K562 (cell line): ENCODE measurements around the gene TSSK2. TPM values are rescaled to one million over a fixed set of nuclear protein-coding genes. Genes with fewer than 3 reads are reported as not detected.

ENCODE experiments used
- CHCHD3 ChIP-seq: fragments of 250-450 bp; sonication (Bioruptor Pico); IDR thresholded peaks from 2 replicates; pipeline ENCODE4 v2.1.2; 2022; ENCODE audit warnings: mild to moderate bottlenecking
- CTBP1 ChIP-seq: fragments of 450-650 bp; IDR thresholded peaks from 2 replicates; pipeline ENCODE4 v1.6.1; 2016; ENCODE audit warnings: borderline replicate concordance
- KAT2B ChIP-seq: IDR thresholded peaks from one replicate; pipeline ENCODE4 v1.6.1; 2012; ENCODE audit warnings: low read depth, mild to moderate bottlenecking, control low read depth, inconsistent platforms, low read length, moderate library complexity
- KLF13 ChIP-seq: fragments of 450-650 bp; IDR thresholded peaks from 2 replicates; pipeline ENCODE4 v1.6.1; 2016; ENCODE audit warnings: missing genetic modification characterization, low read depth, mild to moderate bottlenecking, missing compliant biosample characterization, moderate library complexity, borderline replicate concordance
- LEF1 ChIP-seq: fragments of 450-650 bp; IDR thresholded peaks from 2 replicates; pipeline ENCODE4 v1.6.1; 2016; ENCODE audit warnings: mild to moderate bottlenecking
- PHB2 ChIP-seq: fragments of 450-650 bp; IDR thresholded peaks from 2 replicates; pipeline ENCODE4 v1.6.1; 2017; ENCODE audit warnings: low read depth
- SIN3A ChIP-seq, 2 experiments: fragments of 150-350 bp in 1 of 2; IDR thresholded peaks; 2 replicates each; pipeline ENCODE4 v1.6.1; 2011 to 2016; ENCODE audit warnings: borderline replicate concordance in 2 of 2, low read depth in 2 of 2, low read length in 2 of 2, mild to moderate bottlenecking in 2 of 2, moderate library complexity in 2 of 2; ENCODE audit not compliant: control insufficient read depth in 1 of 2
- TAF15 ChIP-seq: fragments of 200-400 bp; formaldehyde crosslinking; IDR thresholded peaks from 2 replicates; pipeline ENCODE4 v1.6.1; 2017; ENCODE audit warnings: mild to moderate bottlenecking, low read depth, low read length, moderate library complexity
- polyA plus RNA-seq, 8 experiments: library from polyadenylated mRNA; depleted of rRNA in 4 of 8; stranded (reverse) in 5 of 8; unstranded in 3 of 8; fragments of >200 nt; fragmentation: Nextera tagmentation in 2 of 8; fragmentation: Illumina TruSeq in 1 of 8; extraction: Ambion mirVana in 2 of 8; extraction: Trizol in 1 of 8; gene quantifications; 2 replicates each; pipeline versions ENCODE4 v1.2.1 to v1.2.3, GENCODE V29; 2011 to 2014; ENCODE audit warnings: inconsistent platforms in 1 of 8, missing spikeins in 1 of 8
- total RNA-seq, 7 experiments: library from RNA; depleted of rRNA in 6 of 7; stranded (reverse); fragments of >200 nt in 6 of 7; fragmentation: Illumina TruSeq in 2 of 7; extraction: Trizol in 2 of 7; gene quantifications; 2 replicates each; pipeline versions ENCODE4 v1.2.1 to v1.2.3, GENCODE V29; 2011 to 2021; ENCODE audit warnings: low replicate concordance in 1 of 7
- TF ChIP-seq, protein P1 (sequence below): fragments of 200-600 bp; sonication (generic); IDR thresholded peaks from one replicate; pipeline ENCODE4 v1.6.1; 2012; ENCODE audit warnings: mild to moderate bottlenecking, low read depth, low read length, inconsistent platforms
- TF ChIP-seq, protein P2 (sequence below): fragments of 450-650 bp; IDR thresholded peaks from 2 replicates; pipeline ENCODE4 v1.6.1; 2014; ENCODE audit warnings: low read depth, mild to moderate bottlenecking, moderate library complexity, borderline replicate concordance
- TF ChIP-seq, protein P3 (sequence below): sonication (generic); formaldehyde crosslinking; IDR thresholded peaks from 2 replicates; pipeline ENCODE4 v1.8.1; 2023; ENCODE audit warnings: mild to moderate bottlenecking, missing genetic modification reagents

TSSK2 gene
- total and polyA plus RNA-seq, 9 of the 15 experiments (the other 6 are each of a cell fraction or from before 2014, with no cell fraction given), result 0.04 TPM; not detected in 8

DNA sequence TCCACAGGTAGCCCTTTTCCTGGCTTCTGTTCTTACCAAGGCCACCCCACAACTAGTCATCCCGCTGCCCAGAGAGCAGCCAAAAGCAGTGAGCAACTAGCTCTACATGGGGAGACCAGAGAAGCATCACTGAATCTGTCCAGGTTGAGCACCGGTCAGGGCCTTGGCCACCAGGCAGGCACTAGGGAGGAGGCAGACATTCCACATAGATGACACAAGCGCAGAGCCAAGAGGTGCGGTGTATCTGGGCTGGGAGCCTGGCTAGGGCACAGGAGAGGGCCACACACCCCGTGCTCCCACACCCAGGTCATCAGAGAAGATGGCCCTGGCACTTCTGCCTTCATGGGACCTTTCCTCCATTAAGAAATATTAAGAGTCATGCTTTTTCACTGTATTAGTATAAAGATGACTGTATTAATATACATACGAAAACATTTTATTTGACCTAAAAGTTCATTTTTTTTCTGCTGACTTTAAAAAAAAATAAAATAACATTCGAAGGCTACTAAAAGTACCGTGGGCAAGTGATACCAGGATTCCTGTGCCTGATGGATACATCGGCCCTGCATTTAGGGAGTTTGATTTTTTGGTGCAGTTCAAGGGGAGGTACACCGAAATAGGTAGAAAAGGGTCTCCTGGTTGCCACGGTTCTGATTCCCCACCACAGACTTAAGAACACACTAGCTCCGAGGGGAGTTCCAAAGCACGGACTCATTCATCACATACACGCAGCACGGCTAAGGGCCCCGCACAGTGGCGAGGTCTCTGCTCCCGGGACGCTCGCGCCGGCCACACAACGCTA lies 10.1 kb upstream of the TSSK2 start (continued):
- TF ChIP-seq, protein P1, sequence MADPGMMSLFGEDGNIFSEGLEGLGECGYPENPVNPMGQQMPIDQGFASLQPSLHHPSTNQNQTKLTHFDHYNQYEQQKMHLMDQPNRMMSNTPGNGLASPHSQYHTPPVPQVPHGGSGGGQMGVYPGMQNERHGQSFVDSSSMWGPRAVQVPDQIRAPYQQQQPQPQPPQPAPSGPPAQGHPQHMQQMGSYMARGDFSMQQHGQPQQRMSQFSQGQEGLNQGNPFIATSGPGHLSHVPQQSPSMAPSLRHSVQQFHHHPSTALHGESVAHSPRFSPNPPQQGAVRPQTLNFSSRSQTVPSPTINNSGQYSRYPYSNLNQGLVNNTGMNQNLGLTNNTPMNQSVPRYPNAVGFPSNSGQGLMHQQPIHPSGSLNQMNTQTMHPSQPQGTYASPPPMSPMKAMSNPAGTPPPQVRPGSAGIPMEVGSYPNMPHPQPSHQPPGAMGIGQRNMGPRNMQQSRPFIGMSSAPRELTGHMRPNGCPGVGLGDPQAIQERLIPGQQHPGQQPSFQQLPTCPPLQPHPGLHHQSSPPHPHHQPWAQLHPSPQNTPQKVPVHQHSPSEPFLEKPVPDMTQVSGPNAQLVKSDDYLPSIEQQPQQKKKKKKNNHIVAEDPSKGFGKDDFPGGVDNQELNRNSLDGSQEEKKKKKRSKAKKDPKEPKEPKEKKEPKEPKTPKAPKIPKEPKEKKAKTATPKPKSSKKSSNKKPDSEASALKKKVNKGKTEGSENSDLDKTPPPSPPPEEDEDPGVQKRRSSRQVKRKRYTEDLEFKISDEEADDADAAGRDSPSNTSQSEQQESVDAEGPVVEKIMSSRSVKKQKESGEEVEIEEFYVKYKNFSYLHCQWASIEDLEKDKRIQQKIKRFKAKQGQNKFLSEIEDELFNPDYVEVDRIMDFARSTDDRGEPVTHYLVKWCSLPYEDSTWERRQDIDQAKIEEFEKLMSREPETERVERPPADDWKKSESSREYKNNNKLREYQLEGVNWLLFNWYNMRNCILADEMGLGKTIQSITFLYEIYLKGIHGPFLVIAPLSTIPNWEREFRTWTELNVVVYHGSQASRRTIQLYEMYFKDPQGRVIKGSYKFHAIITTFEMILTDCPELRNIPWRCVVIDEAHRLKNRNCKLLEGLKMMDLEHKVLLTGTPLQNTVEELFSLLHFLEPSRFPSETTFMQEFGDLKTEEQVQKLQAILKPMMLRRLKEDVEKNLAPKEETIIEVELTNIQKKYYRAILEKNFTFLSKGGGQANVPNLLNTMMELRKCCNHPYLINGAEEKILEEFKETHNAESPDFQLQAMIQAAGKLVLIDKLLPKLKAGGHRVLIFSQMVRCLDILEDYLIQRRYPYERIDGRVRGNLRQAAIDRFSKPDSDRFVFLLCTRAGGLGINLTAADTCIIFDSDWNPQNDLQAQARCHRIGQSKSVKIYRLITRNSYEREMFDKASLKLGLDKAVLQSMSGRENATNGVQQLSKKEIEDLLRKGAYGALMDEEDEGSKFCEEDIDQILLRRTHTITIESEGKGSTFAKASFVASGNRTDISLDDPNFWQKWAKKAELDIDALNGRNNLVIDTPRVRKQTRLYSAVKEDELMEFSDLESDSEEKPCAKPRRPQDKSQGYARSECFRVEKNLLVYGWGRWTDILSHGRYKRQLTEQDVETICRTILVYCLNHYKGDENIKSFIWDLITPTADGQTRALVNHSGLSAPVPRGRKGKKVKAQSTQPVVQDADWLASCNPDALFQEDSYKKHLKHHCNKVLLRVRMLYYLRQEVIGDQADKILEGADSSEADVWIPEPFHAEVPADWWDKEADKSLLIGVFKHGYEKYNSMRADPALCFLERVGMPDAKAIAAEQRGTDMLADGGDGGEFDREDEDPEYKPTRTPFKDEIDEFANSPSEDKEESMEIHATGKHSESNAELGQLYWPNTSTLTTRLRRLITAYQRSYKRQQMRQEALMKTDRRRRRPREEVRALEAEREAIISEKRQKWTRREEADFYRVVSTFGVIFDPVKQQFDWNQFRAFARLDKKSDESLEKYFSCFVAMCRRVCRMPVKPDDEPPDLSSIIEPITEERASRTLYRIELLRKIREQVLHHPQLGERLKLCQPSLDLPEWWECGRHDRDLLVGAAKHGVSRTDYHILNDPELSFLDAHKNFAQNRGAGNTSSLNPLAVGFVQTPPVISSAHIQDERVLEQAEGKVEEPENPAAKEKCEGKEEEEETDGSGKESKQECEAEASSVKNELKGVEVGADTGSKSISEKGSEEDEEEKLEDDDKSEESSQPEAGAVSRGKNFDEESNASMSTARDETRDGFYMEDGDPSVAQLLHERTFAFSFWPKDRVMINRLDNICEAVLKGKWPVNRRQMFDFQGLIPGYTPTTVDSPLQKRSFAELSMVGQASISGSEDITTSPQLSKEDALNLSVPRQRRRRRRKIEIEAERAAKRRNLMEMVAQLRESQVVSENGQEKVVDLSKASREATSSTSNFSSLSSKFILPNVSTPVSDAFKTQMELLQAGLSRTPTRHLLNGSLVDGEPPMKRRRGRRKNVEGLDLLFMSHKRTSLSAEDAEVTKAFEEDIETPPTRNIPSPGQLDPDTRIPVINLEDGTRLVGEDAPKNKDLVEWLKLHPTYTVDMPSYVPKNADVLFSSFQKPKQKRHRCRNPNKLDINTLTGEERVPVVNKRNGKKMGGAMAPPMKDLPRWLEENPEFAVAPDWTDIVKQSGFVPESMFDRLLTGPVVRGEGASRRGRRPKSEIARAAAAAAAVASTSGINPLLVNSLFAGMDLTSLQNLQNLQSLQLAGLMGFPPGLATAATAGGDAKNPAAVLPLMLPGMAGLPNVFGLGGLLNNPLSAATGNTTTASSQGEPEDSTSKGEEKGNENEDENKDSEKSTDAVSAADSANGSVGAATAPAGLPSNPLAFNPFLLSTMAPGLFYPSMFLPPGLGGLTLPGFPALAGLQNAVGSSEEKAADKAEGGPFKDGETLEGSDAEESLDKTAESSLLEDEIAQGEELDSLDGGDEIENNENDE, result no peak
- no peak for TF ChIP-seq KAT2B
- TF ChIP-seq TAF15, result no peak
- TF ChIP-seq, protein P2, sequence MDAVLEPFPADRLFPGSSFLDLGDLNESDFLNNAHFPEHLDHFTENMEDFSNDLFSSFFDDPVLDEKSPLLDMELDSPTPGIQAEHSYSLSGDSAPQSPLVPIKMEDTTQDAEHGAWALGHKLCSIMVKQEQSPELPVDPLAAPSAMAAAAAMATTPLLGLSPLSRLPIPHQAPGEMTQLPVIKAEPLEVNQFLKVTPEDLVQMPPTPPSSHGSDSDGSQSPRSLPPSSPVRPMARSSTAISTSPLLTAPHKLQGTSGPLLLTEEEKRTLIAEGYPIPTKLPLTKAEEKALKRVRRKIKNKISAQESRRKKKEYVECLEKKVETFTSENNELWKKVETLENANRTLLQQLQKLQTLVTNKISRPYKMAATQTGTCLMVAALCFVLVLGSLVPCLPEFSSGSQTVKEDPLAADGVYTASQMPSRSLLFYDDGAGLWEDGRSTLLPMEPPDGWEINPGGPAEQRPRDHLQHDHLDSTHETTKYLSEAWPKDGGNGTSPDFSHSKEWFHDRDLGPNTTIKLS, result no peak
- TF ChIP-seq CTBP1, result no peak; the same call in 1 of the 2 replicates
- peak in 1 of 2 experiments; percentile 40; a peak in 1 of 4 replicates for TF ChIP-seq SIN3A (IDR thresholded peaks at IDR 0.05; ENCODE audit: borderline replicate concordance in 2 of 2, control insufficient read depth in 1 of 2, low read depth in 2 of 2, low read length in 2 of 2)
- no peak for TF ChIP-seq PHB2
- TF ChIP-seq, protein P3, sequence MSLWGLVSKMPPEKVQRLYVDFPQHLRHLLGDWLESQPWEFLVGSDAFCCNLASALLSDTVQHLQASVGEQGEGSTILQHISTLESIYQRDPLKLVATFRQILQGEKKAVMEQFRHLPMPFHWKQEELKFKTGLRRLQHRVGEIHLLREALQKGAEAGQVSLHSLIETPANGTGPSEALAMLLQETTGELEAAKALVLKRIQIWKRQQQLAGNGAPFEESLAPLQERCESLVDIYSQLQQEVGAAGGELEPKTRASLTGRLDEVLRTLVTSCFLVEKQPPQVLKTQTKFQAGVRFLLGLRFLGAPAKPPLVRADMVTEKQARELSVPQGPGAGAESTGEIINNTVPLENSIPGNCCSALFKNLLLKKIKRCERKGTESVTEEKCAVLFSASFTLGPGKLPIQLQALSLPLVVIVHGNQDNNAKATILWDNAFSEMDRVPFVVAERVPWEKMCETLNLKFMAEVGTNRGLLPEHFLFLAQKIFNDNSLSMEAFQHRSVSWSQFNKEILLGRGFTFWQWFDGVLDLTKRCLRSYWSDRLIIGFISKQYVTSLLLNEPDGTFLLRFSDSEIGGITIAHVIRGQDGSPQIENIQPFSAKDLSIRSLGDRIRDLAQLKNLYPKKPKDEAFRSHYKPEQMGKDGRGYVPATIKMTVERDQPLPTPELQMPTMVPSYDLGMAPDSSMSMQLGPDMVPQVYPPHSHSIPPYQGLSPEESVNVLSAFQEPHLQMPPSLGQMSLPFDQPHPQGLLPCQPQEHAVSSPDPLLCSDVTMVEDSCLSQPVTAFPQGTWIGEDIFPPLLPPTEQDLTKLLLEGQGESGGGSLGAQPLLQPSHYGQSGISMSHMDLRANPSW (CRISPR knock-in tag), result no peak
- TF ChIP-seq KLF13 (tag), result no peak
- peak; percentile 58; the same call in 1 of the 2 replicates for TF ChIP-seq CHCHD3 (CRISPR knock-in tag)
- no peak for TF ChIP-seq LEF1
